H4 (cell line): ENCODE results near the gene CLOCK. TPM values are rescaled to one million over a fixed set of nuclear protein-coding genes. Genes with fewer than 3 reads are reported as not detected.
"Not testable (repeated sequence)": the region's sequence is repeated elsewhere in the genome, so short reads cannot be mapped to it uniquely, and the experiment has no call there.

ENCODE experiments used
- DNase-seq: peaks from one replicate; pipeline ENCODE4 v3.0.0-alpha.2; 2015; ENCODE audit warnings: low spot score
- total RNA-seq: library from RNA; depleted of rRNA; stranded (reverse); fragments of >200 nt; shearing (Covaris generic); gene quantifications from 2 replicates; pipeline ENCODE4 v1.2.3, GENCODE V29; 2014; rRNA removed

The CLOCK gene, protein sequence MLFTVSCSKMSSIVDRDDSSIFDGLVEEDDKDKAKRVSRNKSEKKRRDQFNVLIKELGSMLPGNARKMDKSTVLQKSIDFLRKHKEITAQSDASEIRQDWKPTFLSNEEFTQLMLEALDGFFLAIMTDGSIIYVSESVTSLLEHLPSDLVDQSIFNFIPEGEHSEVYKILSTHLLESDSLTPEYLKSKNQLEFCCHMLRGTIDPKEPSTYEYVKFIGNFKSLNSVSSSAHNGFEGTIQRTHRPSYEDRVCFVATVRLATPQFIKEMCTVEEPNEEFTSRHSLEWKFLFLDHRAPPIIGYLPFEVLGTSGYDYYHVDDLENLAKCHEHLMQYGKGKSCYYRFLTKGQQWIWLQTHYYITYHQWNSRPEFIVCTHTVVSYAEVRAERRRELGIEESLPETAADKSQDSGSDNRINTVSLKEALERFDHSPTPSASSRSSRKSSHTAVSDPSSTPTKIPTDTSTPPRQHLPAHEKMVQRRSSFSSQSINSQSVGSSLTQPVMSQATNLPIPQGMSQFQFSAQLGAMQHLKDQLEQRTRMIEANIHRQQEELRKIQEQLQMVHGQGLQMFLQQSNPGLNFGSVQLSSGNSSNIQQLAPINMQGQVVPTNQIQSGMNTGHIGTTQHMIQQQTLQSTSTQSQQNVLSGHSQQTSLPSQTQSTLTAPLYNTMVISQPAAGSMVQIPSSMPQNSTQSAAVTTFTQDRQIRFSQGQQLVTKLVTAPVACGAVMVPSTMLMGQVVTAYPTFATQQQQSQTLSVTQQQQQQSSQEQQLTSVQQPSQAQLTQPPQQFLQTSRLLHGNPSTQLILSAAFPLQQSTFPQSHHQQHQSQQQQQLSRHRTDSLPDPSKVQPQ
- total RNA-seq = 12.3 and 19.5 TPM in 2 replicates

DNA sequence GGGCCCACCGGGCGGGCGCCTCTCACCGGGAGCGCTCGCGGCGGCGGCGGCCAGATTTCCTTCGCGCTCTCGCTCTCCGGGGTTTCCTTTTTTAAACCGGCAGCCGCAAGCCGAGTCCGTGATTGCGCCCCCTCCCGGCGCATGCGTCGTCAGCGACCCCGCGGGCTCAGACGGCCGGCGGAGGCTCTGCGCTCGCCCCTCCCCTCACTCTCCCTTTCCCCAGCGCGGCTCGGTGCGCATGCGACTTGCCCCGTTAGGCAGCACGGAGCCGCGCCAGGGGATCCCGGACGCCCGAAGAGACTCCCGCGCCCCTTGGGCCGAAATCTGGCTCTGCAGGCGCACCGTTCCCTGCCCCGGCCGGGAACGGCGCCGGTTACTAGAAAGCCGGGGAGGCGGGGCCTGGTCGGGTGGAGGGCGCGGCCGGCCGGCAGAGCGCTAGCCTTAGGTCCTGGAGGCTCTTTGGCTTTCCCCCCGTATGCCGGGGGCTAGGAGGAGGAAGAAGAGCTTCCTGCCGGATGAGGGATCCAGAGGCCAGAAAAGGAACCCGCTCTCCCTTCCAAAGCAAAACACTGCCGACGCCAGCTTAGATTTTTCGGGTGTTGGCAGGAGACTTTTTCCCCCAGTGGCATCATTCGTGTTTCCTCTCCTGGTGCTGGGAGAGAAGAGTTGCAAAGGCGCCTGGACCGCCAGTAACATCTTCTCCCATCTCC, at the start of gene CLOCK:
Gene CLOCK, minus strand, starts transcription at position 154 of the 710 bp plus-strand sequence. CDS start 64,124 bp downstream, outside the sequence.
- peak; percentile 83 for DNase-seq

DNA sequence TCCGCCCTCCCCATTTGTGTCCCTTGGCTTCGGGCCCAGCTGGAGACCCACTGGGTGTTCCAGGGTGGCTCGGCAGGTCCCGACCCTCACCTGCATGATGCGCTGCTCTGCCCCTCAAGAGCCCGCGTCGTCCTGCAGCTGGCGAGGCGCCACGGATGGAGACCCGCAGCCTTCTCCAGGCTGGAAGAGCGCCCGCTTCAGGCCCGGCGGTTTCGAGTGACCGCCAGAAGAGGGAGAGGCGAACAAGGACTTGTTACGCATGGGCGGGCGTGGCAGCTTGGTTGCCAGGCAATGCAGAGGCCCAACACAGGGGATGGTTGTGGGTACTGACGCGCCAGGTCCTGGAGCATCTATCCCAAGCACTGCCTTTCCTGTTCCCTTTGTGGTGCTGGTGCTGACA, 45.3 kb upstream of the CLOCK start, which contains the start of gene PDCL2:
Gene PDCL2, minus strand, starts transcription at position 232 of the 400 bp plus-strand sequence. Its CDS starts 136 bp downstream, at position 96.
- no peak for DNase-seq

DNA sequence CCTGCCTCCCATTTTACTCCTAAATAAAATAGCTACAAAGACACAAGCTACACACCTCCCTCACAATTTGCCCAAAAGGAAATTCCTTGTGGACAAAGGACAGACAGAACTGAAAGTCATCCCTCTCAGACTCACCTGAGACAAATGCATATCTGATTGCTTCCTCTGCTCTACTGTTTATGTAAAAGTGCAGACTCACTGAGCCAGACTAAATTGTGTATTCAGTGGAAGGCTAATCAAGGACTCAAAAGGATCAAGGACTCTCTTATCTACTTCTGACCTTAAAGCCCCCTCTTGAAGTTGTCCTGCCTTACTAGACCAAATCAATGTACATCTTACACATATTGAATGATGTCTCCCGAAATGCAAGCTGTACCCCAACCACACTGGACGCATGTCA, 41.5 kb upstream of the CLOCK start:
- no peak for DNase-seq

DNA sequence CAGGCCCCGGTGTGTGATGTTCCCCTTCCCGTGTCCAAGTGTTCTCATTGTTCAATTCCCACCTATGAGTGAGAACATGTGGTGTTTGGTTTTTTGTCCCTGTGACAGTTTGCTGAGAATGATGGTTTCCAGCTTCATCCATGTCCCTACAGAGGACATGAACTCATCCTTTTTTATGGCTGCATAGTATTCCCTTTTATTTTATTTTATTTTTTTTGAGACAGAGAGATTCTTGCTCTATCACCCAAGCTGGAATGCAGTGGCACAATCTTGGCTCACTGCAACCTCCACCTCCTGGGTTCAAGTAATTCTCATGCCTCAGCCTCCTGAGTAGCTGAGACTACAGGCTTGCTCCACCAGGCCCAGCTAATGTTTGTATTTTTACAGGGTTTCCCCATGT, 36.1 kb upstream of the CLOCK start:
- DNase-seq = not testable (repeated sequence)

DNA sequence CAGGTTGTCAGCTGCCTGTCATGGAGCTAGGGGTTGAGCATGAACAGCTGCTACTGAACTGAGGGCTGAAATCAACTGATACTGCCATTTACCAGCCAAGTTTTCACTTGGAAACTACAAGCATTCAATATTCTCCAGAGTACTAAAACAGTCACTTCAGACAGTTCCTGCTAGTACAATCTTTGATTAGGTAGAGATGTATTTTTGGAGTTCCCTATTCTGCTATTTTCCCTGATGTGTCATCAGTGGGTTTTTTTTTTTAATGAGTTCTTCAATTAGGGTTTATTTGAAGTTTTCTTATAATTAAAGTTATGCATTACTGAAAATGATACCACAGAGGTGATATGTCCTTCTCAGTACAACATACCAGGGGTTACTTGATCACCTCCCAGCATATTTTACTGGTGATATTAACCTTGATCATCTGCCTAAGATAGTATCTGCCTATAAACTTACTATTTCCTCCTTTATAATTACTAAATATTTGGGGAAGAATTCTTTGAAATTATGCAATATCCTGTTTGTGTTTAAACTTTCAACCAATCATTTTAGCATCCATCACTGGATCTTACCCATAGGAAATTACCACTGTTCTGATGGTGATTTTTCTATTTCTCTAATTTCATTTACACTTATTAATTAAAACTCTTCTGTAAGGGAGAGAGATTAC, 31.8 kb upstream of the CLOCK start:
- no peak for DNase-seq

DNA sequence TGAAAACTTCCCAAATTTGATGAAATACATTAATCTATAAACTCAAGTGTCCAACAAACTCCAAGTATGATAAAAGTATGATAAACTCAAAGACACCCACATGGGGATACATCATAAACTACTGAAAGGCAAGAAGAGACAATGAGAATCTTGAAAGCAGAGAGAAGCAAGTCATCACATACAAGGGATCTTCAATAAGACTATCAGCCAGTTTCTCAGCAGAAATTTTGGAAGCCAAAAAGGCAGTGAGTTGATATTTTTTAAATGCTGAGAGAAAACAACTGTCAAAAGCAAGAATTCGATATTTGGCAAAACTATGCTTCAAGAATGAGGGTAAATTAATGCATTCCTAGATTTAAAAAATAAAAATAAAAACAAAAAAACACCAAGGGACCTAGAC, 28.8 kb upstream of the CLOCK start:
- no peak for DNase-seq

DNA sequence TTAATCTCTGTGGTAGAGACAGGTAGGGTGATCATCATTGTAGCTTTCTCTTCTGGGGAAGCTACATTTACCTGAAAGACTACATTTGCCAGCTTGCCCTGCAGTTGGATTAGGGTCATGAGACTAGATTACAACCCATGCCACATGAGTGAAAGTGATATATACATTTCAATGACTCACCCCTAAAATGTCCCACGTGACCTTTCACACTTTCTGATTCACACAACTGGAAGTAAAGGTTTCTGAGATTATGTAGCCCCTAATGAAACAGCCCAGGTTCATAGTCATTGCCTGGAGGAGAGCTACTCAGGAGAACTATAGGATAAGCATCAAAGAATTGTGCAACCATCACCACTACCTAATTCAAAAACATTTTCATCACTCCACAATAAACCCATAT, 27.5 kb upstream of the CLOCK start:
- DNase-seq = no peak

DNA sequence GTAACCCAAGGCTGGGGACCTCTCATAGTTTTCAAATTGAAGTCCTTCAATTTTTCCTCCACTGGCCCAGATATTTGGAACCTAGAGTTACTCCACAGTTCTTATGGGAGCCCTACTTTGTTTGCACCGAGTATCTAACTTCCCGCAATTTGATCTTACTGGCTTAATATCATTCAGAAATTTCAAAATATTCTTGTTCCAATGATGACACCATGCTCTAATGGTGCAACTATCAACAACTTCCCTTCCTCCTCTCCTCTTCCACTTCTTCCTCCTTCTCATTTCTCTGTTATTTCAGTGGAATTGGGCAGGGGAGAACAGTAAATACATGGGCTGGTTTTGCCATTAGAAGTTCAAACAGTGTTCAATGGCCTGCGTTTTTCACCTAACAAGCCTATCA, 25.1 kb upstream of the CLOCK start:
- DNase-seq = no peak

DNA sequence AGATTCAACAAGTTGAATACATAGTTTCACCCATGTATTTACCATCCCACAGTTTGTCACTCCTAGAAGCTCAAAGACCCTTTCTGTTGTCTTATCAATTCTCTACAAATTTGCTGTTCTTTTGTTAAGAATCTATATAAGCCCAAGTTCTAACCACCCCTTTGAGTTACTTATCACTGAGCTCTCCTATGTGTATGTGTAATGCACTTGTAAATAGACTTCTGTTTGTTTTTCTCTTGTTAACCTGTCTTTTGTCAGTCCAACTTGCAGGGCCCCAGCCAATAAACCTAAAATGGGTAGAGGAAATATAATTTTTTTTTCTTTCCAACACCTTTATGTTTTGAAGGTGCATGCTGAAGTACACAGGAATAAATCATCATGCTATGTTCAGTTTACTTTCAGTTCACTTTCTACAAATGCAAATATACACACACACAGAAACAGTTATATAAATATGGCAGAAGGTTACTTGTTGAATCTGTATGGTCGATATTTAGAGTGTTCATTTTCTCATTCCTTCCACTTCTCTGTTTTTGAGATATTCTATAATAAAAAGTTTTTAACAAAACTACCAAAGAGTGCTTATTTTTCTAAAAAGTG, 22.3 kb upstream of the CLOCK start:
- DNase-seq = no peak

DNA sequence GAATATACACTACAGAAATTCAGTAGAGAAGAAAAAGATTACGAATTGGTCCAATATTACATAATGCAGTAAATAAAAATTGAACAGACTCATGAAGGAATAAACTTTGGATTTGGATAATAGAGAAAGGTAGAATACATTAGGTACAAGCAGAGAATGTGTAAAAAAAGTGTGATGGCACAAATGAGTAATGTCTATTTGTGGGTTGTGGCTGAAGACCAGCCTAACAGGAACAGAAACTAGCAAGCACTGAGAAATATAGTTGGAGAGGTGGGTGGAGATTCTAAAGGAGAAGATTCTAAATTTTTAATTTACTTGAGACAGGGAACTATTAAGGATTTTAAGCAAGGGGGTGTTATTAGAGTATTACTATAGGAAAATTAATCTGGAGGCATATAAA, 15.2 kb upstream of the CLOCK start:
- no peak for DNase-seq

DNA sequence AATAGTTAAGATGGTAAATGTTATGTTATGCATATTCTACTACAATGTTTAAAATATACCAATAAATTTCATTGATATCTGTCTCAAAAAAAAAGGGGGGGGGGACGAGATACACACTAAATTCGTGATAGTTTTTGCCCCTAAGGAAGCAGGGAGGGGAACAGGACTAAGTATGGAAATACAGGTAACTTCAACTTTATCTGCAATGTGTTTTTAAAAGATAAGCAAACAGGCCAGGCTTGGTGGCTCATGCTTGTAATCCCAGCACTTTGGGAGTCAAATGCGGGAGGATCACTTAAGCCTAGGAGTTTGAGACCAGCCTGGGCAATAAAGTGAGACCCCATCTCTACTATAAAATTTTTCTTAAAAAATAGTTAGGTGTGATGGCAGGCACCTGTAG, 13.4 kb upstream of the CLOCK start:
- no peak for DNase-seq

DNA sequence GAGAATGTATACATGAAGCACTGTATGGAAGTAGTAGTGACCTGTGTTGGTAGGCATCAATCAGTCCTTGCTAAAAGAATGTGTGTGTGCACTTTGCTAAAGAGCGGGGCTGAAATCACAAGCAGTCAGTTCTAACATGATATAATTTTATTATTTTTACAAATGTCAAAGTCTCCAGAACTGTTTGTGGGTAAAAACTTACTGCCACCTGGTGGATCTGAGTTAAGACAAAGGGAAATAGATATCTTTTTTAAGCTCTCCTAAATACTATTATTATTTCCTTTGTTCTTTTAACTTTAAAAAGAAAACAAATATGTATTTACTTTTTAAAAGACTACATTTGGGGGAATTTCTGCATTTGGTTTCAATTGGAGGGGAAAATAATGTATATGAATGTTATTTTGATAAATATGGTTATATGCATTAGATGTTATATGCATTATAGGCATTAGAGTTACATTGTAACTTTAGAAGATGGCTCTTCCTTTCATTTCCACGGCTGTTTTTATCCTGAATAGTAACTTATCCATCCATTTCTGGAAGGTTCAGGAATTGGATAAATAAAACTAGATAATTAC, 7.8 kb upstream of the CLOCK start:
- peak; percentile 28 for DNase-seq

DNA sequence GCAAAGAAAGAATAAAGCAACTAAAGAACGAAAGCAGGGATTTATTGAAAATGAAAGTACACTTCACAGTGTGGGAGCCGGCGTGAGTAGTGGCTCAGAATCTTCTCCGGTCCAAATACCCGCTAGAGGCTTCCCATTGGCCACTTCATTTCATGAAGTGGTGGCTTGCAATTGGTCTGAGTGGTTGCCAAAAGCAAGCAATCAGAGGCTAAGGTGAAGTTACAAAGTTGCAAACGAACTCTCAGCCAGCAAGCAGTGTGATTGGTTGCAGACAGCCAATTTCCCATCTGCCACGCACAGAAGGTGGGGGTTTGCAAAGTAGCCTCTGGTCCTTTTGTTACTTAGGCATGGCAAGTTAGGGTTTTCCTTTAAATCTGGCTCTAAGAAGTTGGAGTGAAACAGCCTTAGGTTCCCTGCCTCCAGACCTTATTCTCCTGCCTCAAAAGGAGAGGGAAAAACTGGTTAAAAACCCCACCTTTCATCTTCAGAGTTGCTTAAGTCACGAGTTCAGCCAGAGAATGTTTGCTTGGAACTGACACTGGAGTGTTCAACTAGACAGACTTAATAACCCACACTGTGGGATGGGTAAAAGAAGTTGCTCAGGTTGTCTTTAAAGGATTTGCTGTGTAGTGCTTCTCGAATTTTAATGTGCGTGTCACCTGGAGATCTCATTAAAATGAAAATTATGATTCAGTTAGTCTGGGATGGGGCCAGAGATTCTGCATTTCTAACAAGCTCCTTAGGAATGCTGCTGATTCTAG, 6.9 kb upstream of the CLOCK start:
- DNase-seq = peak; percentile 91

DNA sequence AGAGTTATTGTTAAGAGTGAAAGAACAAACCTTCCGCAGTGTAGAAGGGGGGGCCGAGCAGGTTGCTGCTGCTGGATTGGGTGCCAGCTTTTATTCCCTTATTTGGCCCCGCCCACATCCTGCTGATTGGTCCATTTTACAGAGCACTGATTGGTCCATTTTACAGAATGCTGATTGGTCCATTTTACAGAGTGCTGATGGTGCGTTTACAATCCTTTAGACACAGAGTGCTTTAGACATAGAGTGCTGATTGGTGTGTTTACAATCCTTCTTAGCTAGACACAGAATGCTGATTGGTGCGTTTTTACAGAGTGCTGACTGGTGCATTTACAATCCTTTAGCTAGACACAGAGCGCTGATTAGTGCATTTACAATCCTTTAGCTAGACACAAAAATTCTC, 5.3 kb upstream of the CLOCK start:
- not testable (repeated sequence) for DNase-seq

DNA sequence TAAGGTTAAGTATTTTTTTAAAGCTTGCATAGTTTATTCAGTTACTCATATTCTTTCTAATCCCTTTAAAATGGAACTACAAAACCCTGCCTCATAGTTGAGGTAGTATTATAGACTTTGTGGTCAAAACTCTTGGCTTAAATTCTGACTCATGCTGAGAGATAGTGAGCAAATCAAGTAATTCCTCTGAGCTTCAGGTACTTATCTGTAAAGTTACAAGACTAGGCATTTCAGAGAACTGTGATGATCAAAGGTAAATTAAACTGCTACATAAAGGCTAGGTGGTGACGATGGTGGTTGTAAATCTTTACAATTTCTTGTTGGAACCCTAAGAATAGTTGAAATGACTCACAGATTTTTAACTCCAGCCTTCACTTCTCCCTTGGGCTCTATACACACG, 3.2 kb upstream of the CLOCK start:
- peak; percentile 57 for DNase-seq

DNA sequence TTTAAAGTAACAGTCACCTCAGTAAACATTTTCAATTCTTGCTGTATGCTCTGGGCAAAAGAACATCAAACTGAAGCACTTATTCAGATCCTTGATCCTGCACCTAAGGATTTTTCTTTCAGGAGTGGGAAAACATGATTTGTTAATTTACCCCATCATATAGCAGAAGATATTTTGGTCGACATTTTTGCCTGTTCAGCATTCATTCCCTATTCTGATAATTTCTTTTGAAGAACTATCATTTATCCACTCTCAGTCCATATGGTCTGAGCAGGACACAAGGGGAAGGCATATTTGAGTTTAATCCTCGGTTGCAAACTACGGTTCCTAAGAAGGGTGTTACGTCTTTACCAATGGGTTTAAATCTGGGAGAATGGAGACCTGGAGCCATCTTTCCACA, 1.2 kb upstream of the CLOCK start:
- no peak for DNase-seq

DNA sequence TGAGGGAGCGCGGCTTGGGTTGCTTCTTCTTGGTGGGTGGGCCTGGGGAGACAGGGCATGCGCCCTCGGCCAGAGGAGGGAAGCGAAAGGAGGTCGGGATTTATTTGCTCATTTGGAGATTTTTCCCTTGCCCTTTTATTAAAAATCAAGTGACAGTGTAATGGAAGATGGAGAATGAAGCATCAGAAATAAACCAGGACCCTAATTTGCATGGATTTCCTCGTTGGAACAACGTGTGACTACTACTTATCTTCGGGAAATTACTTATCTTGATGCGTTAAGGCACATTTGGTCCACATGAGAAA, 709 bp upstream of the CLOCK start:
- DNase-seq = no peak

DNA sequence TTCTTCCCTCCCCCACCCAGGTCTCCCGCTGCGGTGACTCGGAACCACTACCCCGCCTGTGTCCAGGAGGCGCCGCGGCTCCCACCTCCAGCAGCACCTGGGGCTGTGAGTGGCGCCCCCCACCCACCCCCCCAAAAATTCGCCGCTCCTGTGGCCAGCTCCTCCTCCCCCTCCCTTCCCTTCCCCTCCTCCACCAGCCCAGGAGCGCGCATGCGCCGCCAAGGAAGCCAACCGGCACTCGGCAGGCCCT, 278 bp downstream of the CLOCK start:
- no peak for DNase-seq

DNA sequence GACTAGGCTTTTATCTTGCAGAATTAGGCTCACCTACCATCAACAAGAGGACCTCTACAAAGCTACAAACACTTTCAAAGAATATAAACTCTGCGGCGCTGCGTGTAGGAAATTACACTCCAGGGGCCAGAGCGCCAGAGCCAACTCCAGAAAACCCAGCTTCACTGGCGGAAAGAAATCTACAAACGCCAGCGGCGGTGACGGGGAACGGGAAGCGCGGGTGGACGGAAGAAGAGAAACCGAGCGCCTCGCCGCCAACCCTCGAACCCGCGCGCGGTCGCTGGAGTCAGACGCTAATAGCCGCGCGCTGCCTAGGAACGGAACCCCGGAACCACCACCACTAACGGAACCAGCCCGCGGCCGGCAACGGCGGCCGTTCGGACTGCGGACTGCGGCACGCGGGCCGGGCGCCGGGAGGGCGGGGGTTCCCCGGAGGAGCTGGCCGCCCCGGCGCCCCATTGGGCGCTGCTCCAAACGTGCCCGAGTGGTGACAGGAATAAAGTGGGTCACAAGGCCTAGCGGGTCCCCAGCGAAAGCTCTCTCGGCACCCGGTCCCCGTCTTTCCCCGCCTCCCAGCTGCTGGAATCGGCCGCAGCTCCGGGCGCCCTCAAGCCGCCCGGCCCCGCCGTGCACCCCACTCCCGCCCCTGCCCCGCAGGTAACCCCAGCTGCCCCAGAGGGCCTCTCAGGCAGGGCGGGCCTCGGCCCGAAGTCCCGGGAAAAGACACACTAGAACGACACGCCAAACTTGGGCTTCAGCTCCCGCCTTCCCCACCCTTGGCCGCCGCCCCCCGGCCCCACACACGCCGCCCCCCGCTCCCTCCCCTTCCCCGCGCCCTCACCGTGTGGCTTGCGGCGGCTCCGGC, 836 bp downstream of the CLOCK start:
- peak; percentile 53 for DNase-seq

DNA sequence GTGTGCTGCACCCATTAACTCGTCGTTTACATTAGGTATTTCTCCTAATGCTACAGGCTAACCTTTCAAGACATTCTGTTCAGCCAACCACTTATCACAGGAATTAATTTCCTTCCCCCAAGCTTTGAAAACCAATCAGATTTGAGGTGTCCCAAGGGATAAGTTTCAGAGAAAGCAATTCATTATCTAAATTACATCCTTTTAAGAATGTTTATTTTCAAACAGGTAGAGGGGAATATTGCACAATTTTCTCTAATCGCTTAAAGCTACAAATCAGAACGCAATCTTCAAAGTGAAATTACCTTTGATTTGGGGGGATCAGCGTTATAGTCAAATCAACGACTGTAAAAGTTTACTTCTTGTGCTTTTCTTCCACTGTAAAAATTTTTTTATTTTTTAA, 1.6 kb downstream of the CLOCK start:
- DNase-seq = no peak
